Measurements from ENCODE around the gene ABLIM3. TPM values are rescaled to one million over a fixed set of nuclear protein-coding genes. Genes with fewer than 3 reads are reported as not detected.

Gene ABLIM3
- total RNA-seq, 1 experiment from 2014 or later = 12.9 TPM

DNA sequence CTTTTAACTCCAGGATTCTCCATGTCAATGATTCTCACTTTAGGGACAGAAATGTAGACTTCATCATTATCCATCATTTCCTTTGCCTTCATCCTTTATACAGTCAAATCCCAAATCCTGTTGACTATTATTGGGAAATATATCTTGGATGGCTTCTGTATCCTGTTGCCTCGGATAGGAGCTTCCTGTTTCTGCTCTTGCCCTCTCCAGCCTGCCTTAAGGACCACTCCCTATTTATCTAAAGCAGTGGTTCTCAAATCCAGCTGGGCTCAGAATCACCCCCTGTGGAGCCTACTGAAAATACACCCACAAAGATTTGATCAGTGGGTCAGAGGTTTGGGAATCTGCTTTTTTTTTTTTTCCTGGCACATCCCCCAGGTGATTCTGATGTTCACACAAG is 138.8 kb downstream of the ABLIM3 start:
- POLR2A ChIA-PET = interaction anchor here (0.6 kb wide), 1 partner anchor 139 kb away, joined by 6 read pairs; no protein-coding TSS in a partner anchor
- Histone ChIP-seq H3K4me1 (ENCODE audit: control insufficient read depth, insufficient read depth, low read length) (no peaks in the 10 kb centered on the region), H3K9me3 (ENCODE audit: control insufficient read depth, insufficient read depth, low read depth, low read length) (no peaks in the 10 kb centered on the region), H3K27ac (ENCODE audit: low read length) (no peak overlapping the region), H3K4me3 (ENCODE audit: low read depth in 2 of 2, low read length in 2 of 2) (no peak overlapping the region), H3K27me3 (ENCODE audit: control insufficient read depth, insufficient read depth, low read length) (no peaks in the 10 kb centered on the region), H3K36me3 (ENCODE audit: control insufficient read depth, insufficient read depth, low read length) (no peaks in the 10 kb centered on the region)
- BruUV-seq (replicated peaks) = no TSS peak
- TF ChIP-seq, protein P1, sequence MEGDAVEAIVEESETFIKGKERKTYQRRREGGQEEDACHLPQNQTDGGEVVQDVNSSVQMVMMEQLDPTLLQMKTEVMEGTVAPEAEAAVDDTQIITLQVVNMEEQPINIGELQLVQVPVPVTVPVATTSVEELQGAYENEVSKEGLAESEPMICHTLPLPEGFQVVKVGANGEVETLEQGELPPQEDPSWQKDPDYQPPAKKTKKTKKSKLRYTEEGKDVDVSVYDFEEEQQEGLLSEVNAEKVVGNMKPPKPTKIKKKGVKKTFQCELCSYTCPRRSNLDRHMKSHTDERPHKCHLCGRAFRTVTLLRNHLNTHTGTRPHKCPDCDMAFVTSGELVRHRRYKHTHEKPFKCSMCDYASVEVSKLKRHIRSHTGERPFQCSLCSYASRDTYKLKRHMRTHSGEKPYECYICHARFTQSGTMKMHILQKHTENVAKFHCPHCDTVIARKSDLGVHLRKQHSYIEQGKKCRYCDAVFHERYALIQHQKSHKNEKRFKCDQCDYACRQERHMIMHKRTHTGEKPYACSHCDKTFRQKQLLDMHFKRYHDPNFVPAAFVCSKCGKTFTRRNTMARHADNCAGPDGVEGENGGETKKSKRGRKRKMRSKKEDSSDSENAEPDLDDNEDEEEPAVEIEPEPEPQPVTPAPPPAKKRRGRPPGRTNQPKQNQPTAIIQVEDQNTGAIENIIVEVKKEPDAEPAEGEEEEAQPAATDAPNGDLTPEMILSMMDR (IDR thresholded peaks at IDR 0.05) = no peak
- TF ChIP-seq POLR2AphosphoS5 (IDR thresholded peaks at IDR 0.05; ENCODE audit: low read depth, low read length) = no peak
- in situ Hi-C loops (cut with HindIII; ENCODE audit: low pct_unique_long_range_greater_than_20kb, low sequenced_read_pairs) = no loop called here
- ATAC-seq (no peak), DNase-seq (ENCODE audit: low read depth, low spot score) (no peak)
- CTCF ChIA-PET = no interaction called here
- intact Hi-C loops (cut with micrococcal nuclease; ENCODE audit: unreplicated experiment) = no loop called here

DNA sequence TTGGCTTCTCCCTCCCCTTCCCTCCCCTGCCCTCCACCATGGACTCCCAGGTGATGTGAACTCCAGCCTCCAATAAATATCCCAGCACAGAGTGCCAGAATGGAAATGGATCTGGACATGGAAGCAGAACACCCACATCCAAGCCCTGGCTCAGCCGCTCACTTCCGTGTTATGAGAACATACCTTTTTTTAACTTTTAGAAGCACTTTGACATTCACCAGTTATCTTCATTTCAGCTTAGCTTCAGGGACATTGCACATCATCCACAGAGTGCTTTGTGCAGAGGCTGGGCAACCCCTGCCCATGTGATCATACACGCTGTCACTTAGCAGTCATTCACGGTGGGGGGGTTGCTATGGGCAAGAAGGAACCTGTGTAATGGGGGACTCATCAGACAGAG is 139.5 kb downstream of the ABLIM3 start:
- CTCF ChIA-PET = no interaction called here

More for the DNA sequence above, 139.5 kb downstream of the ABLIM3 start:
- BruUV-seq (replicated peaks) = no TSS peak
- H3K4me1 ChIP-seq (ENCODE audit: control insufficient read depth, insufficient read depth, low read length) = no peaks in the 10 kb centered on the region
- DNase-seq (ENCODE audit: low read depth, low spot score) (no peak), ATAC-seq (no peak)
- no peak overlapping the region for H3K27ac ChIP-seq (ENCODE audit: low read length)
- H3K4me3 ChIP-seq (ENCODE audit: low read depth in 2 of 2, low read length in 2 of 2) = no peak overlapping the region
- H3K9me3 ChIP-seq (ENCODE audit: control insufficient read depth, insufficient read depth, low read depth, low read length) = no peaks in the 10 kb centered on the region
- intact Hi-C loops (cut with micrococcal nuclease; ENCODE audit: unreplicated experiment) (no loop called here), in situ Hi-C loops (cut with HindIII; ENCODE audit: low pct_unique_long_range_greater_than_20kb, low sequenced_read_pairs) (no loop called here)
- POLR2A ChIA-PET = no interaction called here
- H3K27me3 ChIP-seq (ENCODE audit: control insufficient read depth, insufficient read depth, low read length) = no peaks in the 10 kb centered on the region
- TF ChIP-seq POLR2AphosphoS5 (IDR thresholded peaks at IDR 0.05; ENCODE audit: low read depth, low read length) (no peak), SIN3A (IDR thresholded peaks at IDR 0.05; ENCODE audit: borderline replicate concordance, insufficient read depth, low read depth, low read length) (no peak), TCF7L2 (IDR thresholded peaks at IDR 0.05; ENCODE audit: low read depth, low read length) (no peak)
- TF ChIP-seq, protein P1 (IDR thresholded peaks at IDR 0.05) = no peak
- TF ChIP-seq, protein P2, sequence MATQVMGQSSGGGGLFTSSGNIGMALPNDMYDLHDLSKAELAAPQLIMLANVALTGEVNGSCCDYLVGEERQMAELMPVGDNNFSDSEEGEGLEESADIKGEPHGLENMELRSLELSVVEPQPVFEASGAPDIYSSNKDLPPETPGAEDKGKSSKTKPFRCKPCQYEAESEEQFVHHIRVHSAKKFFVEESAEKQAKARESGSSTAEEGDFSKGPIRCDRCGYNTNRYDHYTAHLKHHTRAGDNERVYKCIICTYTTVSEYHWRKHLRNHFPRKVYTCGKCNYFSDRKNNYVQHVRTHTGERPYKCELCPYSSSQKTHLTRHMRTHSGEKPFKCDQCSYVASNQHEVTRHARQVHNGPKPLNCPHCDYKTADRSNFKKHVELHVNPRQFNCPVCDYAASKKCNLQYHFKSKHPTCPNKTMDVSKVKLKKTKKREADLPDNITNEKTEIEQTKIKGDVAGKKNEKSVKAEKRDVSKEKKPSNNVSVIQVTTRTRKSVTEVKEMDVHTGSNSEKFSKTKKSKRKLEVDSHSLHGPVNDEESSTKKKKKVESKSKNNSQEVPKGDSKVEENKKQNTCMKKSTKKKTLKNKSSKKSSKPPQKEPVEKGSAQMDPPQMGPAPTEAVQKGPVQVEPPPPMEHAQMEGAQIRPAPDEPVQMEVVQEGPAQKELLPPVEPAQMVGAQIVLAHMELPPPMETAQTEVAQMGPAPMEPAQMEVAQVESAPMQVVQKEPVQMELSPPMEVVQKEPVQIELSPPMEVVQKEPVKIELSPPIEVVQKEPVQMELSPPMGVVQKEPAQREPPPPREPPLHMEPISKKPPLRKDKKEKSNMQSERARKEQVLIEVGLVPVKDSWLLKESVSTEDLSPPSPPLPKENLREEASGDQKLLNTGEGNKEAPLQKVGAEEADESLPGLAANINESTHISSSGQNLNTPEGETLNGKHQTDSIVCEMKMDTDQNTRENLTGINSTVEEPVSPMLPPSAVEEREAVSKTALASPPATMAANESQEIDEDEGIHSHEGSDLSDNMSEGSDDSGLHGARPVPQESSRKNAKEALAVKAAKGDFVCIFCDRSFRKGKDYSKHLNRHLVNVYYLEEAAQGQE (IDR thresholded peaks at IDR 0.05; ENCODE audit: insufficient read depth in 1 of 2, low read depth in 2 of 2, low read length in 1 of 2) = no peak
- no peaks in the 10 kb centered on the region for H3K36me3 ChIP-seq (ENCODE audit: control insufficient read depth, insufficient read depth, low read length)

Measured in Panc1 (cell line).